Measurements from ENCODE around the gene GPC1. TPM values are rescaled to one million over a fixed set of nuclear protein-coding genes. Genes with fewer than 3 reads are reported as not detected.

Gene GPC1
- total RNA-seq, 1 donor from 2014 or later, result 36.0 TPM

- Histone ChIP-seq H3K4me1 (ENCODE audit: control insufficient read depth in 3 of 3, insufficient read depth in 3 of 3, low read length in 3 of 3) (peaks cover 5 to 11% (median 7%) of the 10 kb centered on the region in 3 donors), H3K27me3 (ENCODE audit: control insufficient read depth in 3 of 3, insufficient read depth in 3 of 3, low read length in 3 of 3) (no peaks in the 10 kb centered on the region), H3K4me3 (ENCODE audit: low read length in 3 of 3) (no peak overlapping the region), H3K9ac (ENCODE audit: low read depth in 1 of 3, low read length in 3 of 3) (no peak overlapping the region), H3K36me3 (ENCODE audit: control insufficient read depth in 3 of 3, insufficient read depth in 3 of 3, low read length in 3 of 3) (no peaks in the 10 kb centered on the region), H3K27ac (ENCODE audit: low read depth, low read length) (no peak overlapping the region), H3K9me3 (ENCODE audit: control insufficient read depth in 3 of 3, low read length in 3 of 3) (peaks cover 0 to 3% (median 0%) of the 10 kb centered on the region in 3 donors)
Measured at GRCh38 chr2:240430595-240430994, 4.9 kb upstream of the GPC1 start.

DNA sequence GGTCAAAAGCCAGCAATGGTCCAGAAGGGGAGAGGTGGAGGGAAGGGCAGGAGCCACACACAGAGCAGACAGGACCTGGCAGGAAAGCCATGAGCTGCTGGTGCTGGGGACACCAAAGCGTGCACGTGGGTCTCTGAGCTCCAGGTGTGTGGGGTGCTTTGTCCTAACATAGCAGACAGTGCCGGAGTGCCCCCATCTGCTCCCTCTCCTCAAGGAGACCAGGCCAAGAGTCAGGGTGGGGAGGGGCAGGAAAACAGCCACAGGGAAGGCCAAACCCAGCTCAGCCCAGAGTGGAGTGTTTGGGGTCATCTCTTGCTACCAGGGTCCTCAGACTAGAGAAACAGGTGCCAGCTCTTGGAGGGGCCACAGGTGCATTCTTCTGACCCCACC is 4.2 kb upstream of the GPC1 start:
- Histone ChIP-seq H3K27me3 (ENCODE audit: control insufficient read depth in 3 of 3, insufficient read depth in 3 of 3, low read length in 3 of 3) (no peaks in the 10 kb centered on the region), H3K27ac (ENCODE audit: low read depth, low read length) (no peak overlapping the region), H3K4me3 (ENCODE audit: low read length in 3 of 3) (no peak overlapping the region), H3K9me3 (ENCODE audit: control insufficient read depth in 3 of 3, low read length in 3 of 3) (no peaks in the 10 kb centered on the region), H3K9ac (ENCODE audit: low read depth in 1 of 3, low read length in 3 of 3) (no peak overlapping the region), H3K4me1 (ENCODE audit: control insufficient read depth in 3 of 3, insufficient read depth in 3 of 3, low read length in 3 of 3) (peaks cover 5 to 11% (median 7%) of the 10 kb centered on the region in 3 donors), H3K36me3 (ENCODE audit: control insufficient read depth in 3 of 3, insufficient read depth in 3 of 3, low read length in 3 of 3) (no peaks in the 10 kb centered on the region)

DNA sequence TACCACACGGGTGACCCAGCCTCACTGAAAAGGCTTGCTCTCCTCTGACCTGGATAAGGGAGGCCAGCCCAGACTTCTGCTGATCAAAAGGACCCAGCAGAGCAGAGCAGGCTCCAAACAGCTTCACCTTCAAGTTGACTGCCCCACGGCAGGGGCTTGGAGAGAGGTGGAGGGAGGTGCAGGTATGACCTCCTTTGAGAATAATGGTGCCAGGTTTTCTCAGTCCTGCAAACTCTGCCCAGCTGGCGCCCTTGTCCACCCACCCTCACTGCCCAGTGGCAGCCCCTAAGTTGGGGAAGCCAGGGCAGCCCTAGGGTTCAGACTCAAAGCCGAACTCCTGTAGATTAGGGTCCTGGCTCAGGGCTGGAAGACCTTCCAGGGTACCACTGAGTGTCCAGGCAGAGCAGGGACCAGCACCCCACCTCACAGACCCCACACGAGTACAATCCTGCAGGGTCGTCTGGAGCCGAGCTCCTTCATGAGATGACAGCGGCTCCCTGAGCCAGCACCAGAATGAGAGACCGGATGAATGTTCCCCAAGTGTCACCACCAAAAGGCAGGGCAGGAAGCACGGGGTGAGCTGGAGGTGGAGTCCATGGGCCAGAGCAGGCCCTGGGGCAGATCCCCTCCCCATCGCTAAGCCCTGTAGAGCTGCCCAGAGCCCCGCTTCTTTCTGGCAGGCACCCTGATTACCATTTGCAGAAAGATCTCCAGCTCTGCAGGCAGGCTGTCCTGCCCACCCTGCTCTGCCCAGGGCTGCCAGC is 3.6 kb upstream of the GPC1 start:
- H3K27ac ChIP-seq (ENCODE audit: low read depth, low read length), result no peak overlapping the region
- no peak overlapping the region for H3K9ac ChIP-seq (ENCODE audit: low read depth in 1 of 3, low read length in 3 of 3)
- H3K4me3 ChIP-seq (ENCODE audit: low read length in 3 of 3), result no peak overlapping the region
- H3K36me3 ChIP-seq (ENCODE audit: control insufficient read depth in 3 of 3, insufficient read depth in 3 of 3, low read length in 3 of 3), result no peaks in the 10 kb centered on the region
- no peaks in the 10 kb centered on the region for H3K9me3 ChIP-seq (ENCODE audit: control insufficient read depth in 3 of 3, low read length in 3 of 3)
- H3K4me1 ChIP-seq (ENCODE audit: control insufficient read depth in 3 of 3, insufficient read depth in 3 of 3, low read length in 3 of 3), result peaks cover 7 to 16% (median 13%) of the 10 kb centered on the region in 3 donors
- no peaks in the 10 kb centered on the region for H3K27me3 ChIP-seq (ENCODE audit: control insufficient read depth in 3 of 3, insufficient read depth in 3 of 3, low read length in 3 of 3)

DNA sequence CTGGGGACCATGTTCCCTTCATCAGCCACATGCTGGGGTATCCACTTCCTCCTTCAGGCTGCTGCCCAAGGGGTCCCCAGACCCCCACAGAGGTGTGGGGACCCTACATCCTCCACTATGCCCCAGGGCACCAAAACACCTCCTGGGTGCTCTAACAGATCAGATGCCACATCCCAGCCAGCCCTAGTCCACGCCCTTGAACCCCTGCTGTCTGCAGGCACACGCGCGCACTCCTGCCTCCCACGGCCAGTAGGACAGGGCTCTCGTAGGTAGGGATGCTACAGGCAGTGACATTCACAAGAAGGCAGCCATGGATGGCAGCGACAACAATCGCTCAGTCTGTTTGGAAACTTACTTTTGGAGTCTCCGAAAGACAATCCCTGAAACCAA is 3.0 kb upstream of the GPC1 start:
- Histone ChIP-seq H3K9me3 (ENCODE audit: control insufficient read depth in 3 of 3, low read length in 3 of 3) (no peaks in the 10 kb centered on the region), H3K9ac (ENCODE audit: low read depth in 1 of 3, low read length in 3 of 3) (no peak overlapping the region), H3K4me3 (ENCODE audit: low read length in 3 of 3) (no peak overlapping the region), H3K4me1 (ENCODE audit: control insufficient read depth in 3 of 3, insufficient read depth in 3 of 3, low read length in 3 of 3) (peaks cover 13 to 22% (median 19%) of the 10 kb centered on the region in 3 donors), H3K27me3 (ENCODE audit: control insufficient read depth in 3 of 3, insufficient read depth in 3 of 3, low read length in 3 of 3) (peaks cover under 1 to 2% (median 1%) of the 10 kb centered on the region in 3 donors), H3K27ac (ENCODE audit: low read depth, low read length) (no peak overlapping the region), H3K36me3 (ENCODE audit: control insufficient read depth in 3 of 3, insufficient read depth in 3 of 3, low read length in 3 of 3) (no peaks in the 10 kb centered on the region)

DNA sequence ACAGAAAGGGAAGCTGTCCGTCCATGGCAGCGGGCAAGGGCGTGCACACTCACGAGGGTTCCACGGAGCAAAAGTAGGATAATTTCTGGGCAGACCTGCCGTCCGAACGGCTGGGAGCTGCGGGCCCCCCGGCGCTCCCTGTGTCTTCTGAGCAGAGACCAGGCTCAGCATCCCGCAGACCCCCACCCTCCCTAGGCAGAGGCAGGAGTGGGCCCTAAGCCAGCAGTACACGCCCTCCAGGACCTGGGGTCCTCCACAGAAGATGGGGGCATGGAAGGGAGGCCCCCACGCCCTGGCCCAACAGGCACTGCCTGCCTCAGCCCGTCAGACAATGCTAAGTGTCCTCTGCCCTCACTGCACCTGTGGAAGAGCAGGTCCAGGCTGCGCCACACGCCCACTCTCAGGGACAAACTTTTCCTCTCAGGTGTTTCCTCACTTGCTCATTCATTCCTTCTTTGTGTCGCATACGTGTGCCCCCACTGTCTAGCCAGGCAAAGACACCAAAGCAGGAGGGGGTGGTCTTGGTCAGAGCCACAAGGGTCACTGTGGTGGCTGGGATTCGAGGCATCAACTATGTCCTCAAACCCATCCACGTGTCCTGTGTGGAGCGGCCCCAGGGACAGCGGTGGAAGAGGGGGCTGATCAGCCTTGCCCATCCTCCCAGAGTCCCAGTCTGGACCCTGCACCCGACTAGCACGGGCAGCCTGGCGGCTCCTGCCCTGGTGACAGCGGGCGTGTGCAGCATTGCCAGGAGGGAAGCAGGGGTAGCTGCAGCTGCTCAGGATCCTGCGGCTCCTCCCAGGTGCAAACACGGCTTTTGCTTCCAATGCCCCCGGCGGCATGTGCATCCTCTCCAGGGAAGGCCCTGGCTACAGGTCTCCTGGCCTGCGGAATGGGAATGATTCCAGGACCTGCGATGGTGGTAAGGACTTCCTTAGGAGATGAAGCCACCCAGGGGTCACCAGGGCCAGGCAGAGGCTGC is 2.4 kb upstream of the GPC1 start:
- Histone ChIP-seq H3K27me3 (ENCODE audit: control insufficient read depth in 3 of 3, insufficient read depth in 3 of 3, low read length in 3 of 3) (peaks cover 5 to 7% (median 7%) of the 10 kb centered on the region in 3 donors), H3K4me1 (ENCODE audit: control insufficient read depth in 3 of 3, insufficient read depth in 3 of 3, low read length in 3 of 3) (peaks cover 20 to 29% (median 26%) of the 10 kb centered on the region in 3 donors), H3K9me3 (ENCODE audit: control insufficient read depth in 3 of 3, low read length in 3 of 3) (no peaks in the 10 kb centered on the region), H3K9ac (ENCODE audit: low read depth in 1 of 3, low read length in 3 of 3) (no peak overlapping the region), H3K27ac (ENCODE audit: low read depth, low read length) (no peak overlapping the region), H3K4me3 (ENCODE audit: low read length in 3 of 3) (no peak overlapping the region), H3K36me3 (ENCODE audit: control insufficient read depth in 3 of 3, insufficient read depth in 3 of 3, low read length in 3 of 3) (no peaks in the 10 kb centered on the region)

DNA sequence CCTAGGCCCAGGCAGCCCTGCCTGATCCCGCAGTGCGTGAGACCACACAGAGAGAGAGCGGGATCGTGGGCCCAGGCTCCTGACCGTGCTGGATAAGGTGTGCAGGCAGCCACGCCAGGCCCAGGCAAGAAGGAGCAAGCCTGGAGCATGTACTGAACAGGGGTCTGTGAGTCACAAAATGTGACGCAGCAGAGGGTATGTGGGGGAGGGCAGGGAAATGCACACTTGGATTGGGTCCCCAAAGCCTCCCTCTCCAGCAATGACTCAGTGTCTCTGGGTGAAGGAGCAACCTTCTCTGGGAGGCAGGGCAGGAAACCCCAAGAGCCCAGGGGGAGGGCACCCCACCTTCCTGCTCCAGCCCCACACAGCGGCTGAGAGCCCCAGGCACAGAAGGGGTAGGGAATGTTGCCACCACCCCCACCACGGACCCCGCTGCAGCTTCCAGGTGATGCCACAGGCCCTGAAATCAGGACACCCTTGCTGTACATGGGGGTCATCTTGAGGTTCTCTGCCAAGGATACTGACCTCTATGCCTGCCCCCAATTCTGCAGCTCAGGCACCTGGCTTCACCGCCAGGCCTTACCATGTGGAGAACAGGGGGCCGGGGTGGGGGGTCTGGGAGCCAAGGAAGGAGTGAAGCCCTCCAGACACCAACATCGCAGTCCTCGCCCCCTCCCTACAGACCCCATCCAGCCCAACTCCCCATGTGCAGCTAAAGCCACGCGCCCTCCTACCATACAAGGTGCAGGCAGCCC is 1.3 kb upstream of the GPC1 start:
- Histone ChIP-seq H3K27me3 (ENCODE audit: control insufficient read depth in 3 of 3, insufficient read depth in 3 of 3, low read length in 3 of 3) (peaks cover 5 to 7% (median 7%) of the 10 kb centered on the region in 3 donors), H3K36me3 (ENCODE audit: control insufficient read depth in 3 of 3, insufficient read depth in 3 of 3, low read length in 3 of 3) (no peaks in the 10 kb centered on the region), H3K4me1 (ENCODE audit: control insufficient read depth in 3 of 3, insufficient read depth in 3 of 3, low read length in 3 of 3) (peaks cover 30 to 39% (median 36%) of the 10 kb centered on the region in 3 donors), H3K9me3 (ENCODE audit: control insufficient read depth in 3 of 3, low read length in 3 of 3) (no peaks in the 10 kb centered on the region), H3K4me3 (ENCODE audit: low read length in 3 of 3) (peak overlapping the region; percentile 54 to 65 (median 65)), H3K27ac (ENCODE audit: low read depth, low read length) (peak overlapping the region; percentile 74), H3K9ac (ENCODE audit: low read depth in 1 of 3, low read length in 3 of 3) (peak overlapping the region in 2 of 3 donors; percentile 53 to 74)

GRCh38 chr2:240434728-240435456 is 571 bp upstream of the GPC1 start:
- Histone ChIP-seq H3K4me1 (ENCODE audit: control insufficient read depth in 3 of 3, insufficient read depth in 3 of 3, low read length in 3 of 3) (peaks cover 36 to 46% (median 43%) of the 10 kb centered on the region in 3 donors), H3K27ac (ENCODE audit: low read depth, low read length) (peak overlapping the region; percentile 74), H3K27me3 (ENCODE audit: control insufficient read depth in 3 of 3, insufficient read depth in 3 of 3, low read length in 3 of 3) (peaks cover 5 to 7% (median 7%) of the 10 kb centered on the region in 3 donors), H3K9ac (ENCODE audit: low read depth in 1 of 3, low read length in 3 of 3) (peak overlapping the region in 2 of 3 donors; percentile 53 to 74), H3K4me3 (ENCODE audit: low read length in 3 of 3) (peak overlapping the region; percentile 54 to 65 (median 65)), H3K9me3 (ENCODE audit: control insufficient read depth in 3 of 3, low read length in 3 of 3) (no peaks in the 10 kb centered on the region), H3K36me3 (ENCODE audit: control insufficient read depth in 3 of 3, insufficient read depth in 3 of 3, low read length in 3 of 3) (no peaks in the 10 kb centered on the region)

DNA sequence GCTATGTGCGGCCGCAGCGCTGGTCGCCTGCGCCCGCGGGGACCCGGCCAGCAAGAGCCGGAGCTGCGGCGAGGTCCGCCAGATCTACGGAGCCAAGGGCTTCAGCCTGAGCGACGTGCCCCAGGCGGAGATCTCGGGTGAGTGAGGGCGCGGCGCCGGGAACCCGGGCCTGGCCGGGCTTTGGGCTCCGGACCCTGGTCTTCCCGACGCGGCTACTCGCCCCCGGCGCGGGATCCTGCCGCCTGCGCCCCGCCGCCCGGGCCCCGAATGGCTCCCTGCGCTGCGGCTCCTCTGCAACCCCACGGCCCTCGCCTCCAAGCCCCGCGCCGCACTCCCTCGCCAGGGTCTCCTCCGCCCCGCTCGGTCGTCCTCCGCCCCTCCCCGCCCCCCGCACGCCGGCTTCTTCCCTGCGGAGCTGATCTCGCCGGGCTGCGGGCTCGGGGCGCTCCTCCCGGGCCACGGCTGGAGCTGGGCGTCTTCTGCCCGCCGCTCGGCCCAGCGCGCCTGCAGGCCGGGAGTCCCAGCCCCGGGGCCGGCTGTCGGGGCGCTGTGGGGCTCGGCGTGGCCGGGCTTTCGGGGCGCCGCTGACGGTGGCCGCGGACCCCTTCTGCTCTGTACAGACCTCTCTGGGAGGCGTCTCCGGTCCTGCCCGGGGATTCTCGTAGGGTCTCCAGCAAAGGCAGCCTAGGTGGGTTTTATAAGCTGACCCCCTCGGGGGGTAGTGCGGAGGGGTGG is 652 bp downstream of the GPC1 start:
- Histone ChIP-seq H3K36me3 (ENCODE audit: control insufficient read depth in 3 of 3, insufficient read depth in 3 of 3, low read length in 3 of 3) (no peaks in the 10 kb centered on the region), H3K9me3 (ENCODE audit: control insufficient read depth in 3 of 3, low read length in 3 of 3) (no peaks in the 10 kb centered on the region), H3K4me3 (ENCODE audit: low read length in 3 of 3) (peak overlapping the region; percentile 56 to 77 (median 76)), H3K27ac (ENCODE audit: low read depth, low read length) (peak overlapping the region; percentile 88), H3K27me3 (ENCODE audit: control insufficient read depth in 3 of 3, insufficient read depth in 3 of 3, low read length in 3 of 3) (peaks cover 5 to 7% (median 7%) of the 10 kb centered on the region in 3 donors), H3K4me1 (ENCODE audit: control insufficient read depth in 3 of 3, insufficient read depth in 3 of 3, low read length in 3 of 3) (peaks cover 41 to 58% (median 52%) of the 10 kb centered on the region in 3 donors), H3K9ac (ENCODE audit: low read depth in 1 of 3, low read length in 3 of 3) (peak overlapping the region; percentile 80 to 96 (median 81))

Data from skeletal muscle tissue (tissue), 4 donors.